Sigmoid colon (tissue), 7 donors: ENCODE results near the gene LFNG. TPM values are rescaled to one million over a fixed set of nuclear protein-coding genes. Genes with fewer than 3 reads are reported as not detected.

ENCODE experiments used
- DNase-seq: peaks from one replicate; pipeline ENCODE4 v3.0.0-alpha.2; 2019
- H3K27ac ChIP-seq, 4 donors: fragments of 200-600 bp; sonication (generic); one replicate each; pipeline ENCODE4 v1.5.1; 2016 to 2019; ENCODE audit warnings: mild to moderate bottlenecking in 1 of 4
- H3K27me3 ChIP-seq, 3 donors: fragments of 200-600 bp; sonication (generic); one replicate each; pipeline ENCODE4 v1.5.1; 2019; ENCODE audit warnings: mild to moderate bottlenecking in 1 of 3
- H3K36me3 ChIP-seq, 4 donors: fragments of 200-600 bp; sonication (generic); one replicate each; pipeline ENCODE4 v1.5.1; 2016 to 2019
- H3K4me1 ChIP-seq, 4 donors: fragments of 200-600 bp; sonication (generic); one replicate each; pipeline ENCODE4 v1.5.1; 2017 to 2019
- H3K4me3 ChIP-seq, 4 donors: fragments of 200-600 bp; sonication (generic); one replicate each; pipeline ENCODE4 v1.5.1; 2017 to 2019; ENCODE audit warnings: mild to moderate bottlenecking in 2 of 4, moderate library complexity in 1 of 4
- H3K9me3 ChIP-seq, 4 donors: fragments of 200-600 bp in 3 of 4; sonication (generic) in 3 of 4; one replicate each; pipeline versions ENCODE4 v1.5.1 to v1.6.1; 2013 to 2019
- CTCF ChIP-seq, 4 experiments: fragments of 450-650 bp in 3 of 4; fragments of 200-600 bp in 1 of 4; IDR thresholded peaks; one replicate each; pipeline ENCODE4 v1.5.1; 2016 to 2019; ENCODE audit warnings: antibody characterized with exemption in 4 of 4, mild to moderate bottlenecking in 3 of 4, moderate library complexity in 2 of 4
- EP300 ChIP-seq, 4 donors: sonication (generic); formaldehyde crosslinking; IDR thresholded peaks; one replicate each; pipeline ENCODE4 v1.6.1; 2017; ENCODE audit warnings: antibody characterized with exemption in 4 of 4
- POLR2A ChIP-seq, 2 donors: fragments of 450-650 bp; IDR thresholded peaks; one replicate each; pipeline ENCODE4 v1.6.1; 2016; ENCODE audit warnings: antibody characterized with exemption in 2 of 2, mild to moderate bottlenecking in 2 of 2, moderate library complexity in 2 of 2
- POLR2AphosphoS5 ChIP-seq, 4 donors: sonication (generic); formaldehyde crosslinking; IDR thresholded peaks; one replicate each; pipeline ENCODE4 v1.6.1; 2017; ENCODE audit warnings: antibody characterized with exemption in 4 of 4
- WGBS, 2 donors: extraction: QIAGEN DNeasy Blood & Tissue Kit; methylation state at CpG; one replicate each; pipeline ENCODE4 v1.1.7; 2013; 5-methylcytosine and 5-hydroxymethylcytosine counted together
- intact Hi-C: fragments of 100-400 bp; cut with DNase I; formaldehyde crosslinking; loops from one replicate; pipeline ENCODE4 v1.15.1; 2023
- polyA plus RNA-seq, 3 donors: library from polyadenylated mRNA; stranded (reverse); fragments of 200-250 nt; gene quantifications; one replicate each; pipeline ENCODE4 v1.2.3, GENCODE V29; 2013
- total RNA-seq, 4 donors: library from RNA; depleted of rRNA; stranded (reverse); fragments of >200 nt; gene quantifications; one replicate each; pipeline ENCODE4 v1.1.0, GENCODE V29; 2016
- donor health status: healthy with polysubstance abuse.
- donor health status: Bipolar disorder and iron deficiency.
- donor health status: healthy.

The LFNG gene
- total and polyA plus RNA-seq, 7 donors, result 1.8 to 34.5 (median 5.8) TPM

GRCh38 chr7:2476298-2476697 is 43.3 kb upstream of the LFNG start, which contains the start of gene GRIFIN:
GRIFIN (minus strand) TSS chr7:2476398; CDS start chr7:2476383, 15 bp downstream.
- H3K4me1 ChIP-seq, result peaks cover 0 to 18% (median 17%) of the 10 kb centered on the region in 4 donors
- TF ChIP-seq POLR2AphosphoS5 (IDR thresholded peaks at IDR 0.05) (no peak), POLR2A (IDR thresholded peaks at IDR 0.05) (no peak)
- H3K9me3 ChIP-seq, result no peaks in the 10 kb centered on the region
- intact Hi-C loops, result no loop called here
- DNase-seq, result no peak
- no peak within 1 kb of the TSS for H3K27ac ChIP-seq
- WGBS, 2 donors, result 28 to 68% methylated on average over 10 to 16 of the region's 16 CpGs
- H3K4me3 ChIP-seq, result no peak within 1 kb of the TSS
- H3K27me3 ChIP-seq, result peaks cover 14 to 70% (median 27%) of the 10 kb centered on the region in 3 donors
- H3K36me3 ChIP-seq, result no peaks in the 10 kb centered on the region

- 66 to 85% methylated on average over 25 of the region's 25 CpGs for WGBS, 2 donors
Observed at GRCh38 chr7:2476776-2477446, 42.7 kb upstream of the LFNG start.

GRCh38 chr7:2477447-2478398 is 41.9 kb upstream of the LFNG start:
- no peak overlapping the region for H3K4me3 ChIP-seq
- 25 to 38% methylated on average over 34 of the region's 34 CpGs for WGBS, 2 donors
- no peaks in the 10 kb centered on the region for H3K36me3 ChIP-seq
- no peak for DNase-seq
- no peak overlapping the region for H3K27ac ChIP-seq
- peaks cover 0 to 3% (median 0%) of the 10 kb centered on the region in 4 donors for H3K9me3 ChIP-seq
- H3K27me3 ChIP-seq, result peaks cover 14 to 78% (median 27%) of the 10 kb centered on the region in 3 donors
- peaks cover 0 to 18% (median 17%) of the 10 kb centered on the region in 4 donors for H3K4me1 ChIP-seq
- intact Hi-C loops, result no loop called here
- TF ChIP-seq POLR2A (IDR thresholded peaks at IDR 0.05), result no peak
- TF ChIP-seq POLR2AphosphoS5 (IDR thresholded peaks at IDR 0.05), result no peak
- peak in 3 of 4 experiments; percentile 34 to 50 (median 45) for TF ChIP-seq CTCF (IDR thresholded peaks at IDR 0.05)

More at GRCh38 chr7:2476776-2477446, 42.7 kb upstream of the LFNG start:
- peaks cover 14 to 73% (median 22%) of the 10 kb centered on the region in 3 donors for H3K27me3 ChIP-seq
- no peak overlapping the region for H3K4me3 ChIP-seq
- peaks cover 0 to 18% (median 17%) of the 10 kb centered on the region in 4 donors for H3K4me1 ChIP-seq
- DNase-seq, result no peak
- TF ChIP-seq POLR2AphosphoS5 (IDR thresholded peaks at IDR 0.05) (no peak), POLR2A (IDR thresholded peaks at IDR 0.05) (no peak), CTCF (IDR thresholded peaks at IDR 0.05) (no peak), EP300 (IDR thresholded peaks at IDR 0.05) (no peak)
- intact Hi-C loops, result no loop called here
- no peaks in the 10 kb centered on the region for H3K36me3 ChIP-seq
- H3K9me3 ChIP-seq, result no peaks in the 10 kb centered on the region
- H3K27ac ChIP-seq, result no peak overlapping the region

- peaks cover 0 to 18% (median 17%) of the 10 kb centered on the region in 4 donors for H3K4me1 ChIP-seq
- intact Hi-C loops, result no loop called here
- peaks cover 14 to 84% (median 28%) of the 10 kb centered on the region in 3 donors for H3K27me3 ChIP-seq
- DNase-seq, result peak; percentile 87
- peaks cover 0 to 9% (median 3%) of the 10 kb centered on the region in 4 donors for H3K9me3 ChIP-seq
- TF ChIP-seq POLR2AphosphoS5 (IDR thresholded peaks at IDR 0.05) (no peak), CTCF (IDR thresholded peaks at IDR 0.05) (no peak), EP300 (IDR thresholded peaks at IDR 0.05) (no peak), POLR2A (IDR thresholded peaks at IDR 0.05) (no peak)
- no peak overlapping the region for H3K4me3 ChIP-seq
- no peak overlapping the region for H3K27ac ChIP-seq
- no peaks in the 10 kb centered on the region for H3K36me3 ChIP-seq
- WGBS, 2 donors, result 19 to 61% methylated on average over 11 of the region's 11 CpGs
Observed at GRCh38 chr7:2478399-2478785, 41.2 kb upstream of the LFNG start.

- no peak overlapping the region for H3K4me3 ChIP-seq
- no peaks in the 10 kb centered on the region for H3K36me3 ChIP-seq
- H3K27ac ChIP-seq, result no peak overlapping the region
- intact Hi-C loops, result no loop called here
- H3K4me1 ChIP-seq, result peaks cover 0 to 18% (median 17%) of the 10 kb centered on the region in 4 donors
- DNase-seq, result no peak
- WGBS, 2 donors, result 22 to 74% methylated on average over 19 of the region's 19 CpGs
- peaks cover 14 to 88% (median 28%) of the 10 kb centered on the region in 3 donors for H3K27me3 ChIP-seq
- H3K9me3 ChIP-seq, result peaks cover 0 to 9% (median 3%) of the 10 kb centered on the region in 4 donors
- TF ChIP-seq POLR2A (IDR thresholded peaks at IDR 0.05) (no peak), CTCF (IDR thresholded peaks at IDR 0.05) (no peak), POLR2AphosphoS5 (IDR thresholded peaks at IDR 0.05) (no peak), EP300 (IDR thresholded peaks at IDR 0.05) (no peak)
Observed at GRCh38 chr7:2478800-2479199, 40.8 kb upstream of the LFNG start.
